Lower leg skin (tissue), 4 donors: Measurements from ENCODE around the gene NOVA2. TPM values are rescaled to one million over a fixed set of nuclear protein-coding genes. Genes with fewer than 3 reads are reported as not detected.

Experiments used
- DNase-seq, 2 donors: peaks; one replicate each; pipeline ENCODE4 v3.0.0-alpha.2; 2019; ENCODE audit warnings: low spot score in 2 of 2
- H3K4me3 ChIP-seq: fragments of 200-600 bp; sonication (generic); 2 replicates; pipeline ENCODE4 v1.5.1; 2017; ENCODE audit warnings: mild to moderate bottlenecking, low read depth; ENCODE audit not compliant: poor library complexity, severe bottlenecking
- POLR2A ChIP-seq, 2 donors: fragments of 450-650 bp; IDR thresholded peaks; one replicate each; pipeline ENCODE4 v1.6.1; 2016 to 2017; ENCODE audit warnings: antibody characterized with exemption in 2 of 2, mild to moderate bottlenecking in 1 of 2, moderate library complexity in 1 of 2
- WGBS, 2 donors: methylation state at CpG; one replicate each; pipeline ENCODE4 v1.1.5; 2018; 5-methylcytosine and 5-hydroxymethylcytosine counted together
- intact Hi-C: fragments of 100-400 bp; cut with DNase I; formaldehyde crosslinking; loops from one replicate; pipeline ENCODE4 v1.15.0; 2023; ENCODE audit warnings: low total_unique reads
- total RNA-seq, 4 donors: library from RNA; depleted of rRNA; stranded (reverse); fragments of >200 nt; gene quantifications; one replicate each; pipeline ENCODE4 v1.1.0, GENCODE V29; 2016
- TF ChIP-seq, protein P1 (sequence below), 3 donors: fragments of 450-650 bp; IDR thresholded peaks; one replicate each; pipeline ENCODE4 v1.5.1; 2016; ENCODE audit warnings: antibody characterized with exemption in 3 of 3, mild to moderate bottlenecking in 3 of 3, moderate library complexity in 2 of 3

NOVA2 gene
- total RNA-seq, 4 donors from 2014 or later = 0.25 to 0.91 (median 0.66) TPM

DNA sequence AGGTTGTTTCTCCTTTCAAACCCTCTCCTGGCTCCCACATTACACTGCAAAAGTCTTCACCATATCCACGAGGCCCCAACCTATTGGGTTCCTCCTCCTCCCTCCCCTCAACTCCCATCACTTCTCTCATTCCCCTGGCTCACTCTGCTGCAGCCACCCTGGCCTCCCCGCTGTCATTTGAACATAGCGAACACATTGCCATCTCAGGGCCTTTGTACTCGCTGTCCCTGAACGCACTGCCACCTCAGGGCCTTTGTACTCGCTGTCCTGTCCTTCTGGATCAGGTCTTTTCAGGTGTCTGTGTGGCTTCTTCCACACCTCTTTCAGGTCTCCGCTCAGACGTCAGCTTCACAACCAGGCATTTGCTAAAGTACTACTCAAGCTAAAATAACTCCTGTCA, 23.3 kb upstream of the NOVA2 start:
- no peak overlapping the region for H3K4me3 ChIP-seq
- TF ChIP-seq, protein P1, sequence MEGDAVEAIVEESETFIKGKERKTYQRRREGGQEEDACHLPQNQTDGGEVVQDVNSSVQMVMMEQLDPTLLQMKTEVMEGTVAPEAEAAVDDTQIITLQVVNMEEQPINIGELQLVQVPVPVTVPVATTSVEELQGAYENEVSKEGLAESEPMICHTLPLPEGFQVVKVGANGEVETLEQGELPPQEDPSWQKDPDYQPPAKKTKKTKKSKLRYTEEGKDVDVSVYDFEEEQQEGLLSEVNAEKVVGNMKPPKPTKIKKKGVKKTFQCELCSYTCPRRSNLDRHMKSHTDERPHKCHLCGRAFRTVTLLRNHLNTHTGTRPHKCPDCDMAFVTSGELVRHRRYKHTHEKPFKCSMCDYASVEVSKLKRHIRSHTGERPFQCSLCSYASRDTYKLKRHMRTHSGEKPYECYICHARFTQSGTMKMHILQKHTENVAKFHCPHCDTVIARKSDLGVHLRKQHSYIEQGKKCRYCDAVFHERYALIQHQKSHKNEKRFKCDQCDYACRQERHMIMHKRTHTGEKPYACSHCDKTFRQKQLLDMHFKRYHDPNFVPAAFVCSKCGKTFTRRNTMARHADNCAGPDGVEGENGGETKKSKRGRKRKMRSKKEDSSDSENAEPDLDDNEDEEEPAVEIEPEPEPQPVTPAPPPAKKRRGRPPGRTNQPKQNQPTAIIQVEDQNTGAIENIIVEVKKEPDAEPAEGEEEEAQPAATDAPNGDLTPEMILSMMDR (IDR thresholded peaks at IDR 0.05) = no peak
- no peak for TF ChIP-seq POLR2A (IDR thresholded peaks at IDR 0.05)
- intact Hi-C loops = no loop called here
- DNase-seq = no peak
- WGBS, 2 donors = 84 to 85% methylated on average over 8 of the region's 8 CpGs

DNA sequence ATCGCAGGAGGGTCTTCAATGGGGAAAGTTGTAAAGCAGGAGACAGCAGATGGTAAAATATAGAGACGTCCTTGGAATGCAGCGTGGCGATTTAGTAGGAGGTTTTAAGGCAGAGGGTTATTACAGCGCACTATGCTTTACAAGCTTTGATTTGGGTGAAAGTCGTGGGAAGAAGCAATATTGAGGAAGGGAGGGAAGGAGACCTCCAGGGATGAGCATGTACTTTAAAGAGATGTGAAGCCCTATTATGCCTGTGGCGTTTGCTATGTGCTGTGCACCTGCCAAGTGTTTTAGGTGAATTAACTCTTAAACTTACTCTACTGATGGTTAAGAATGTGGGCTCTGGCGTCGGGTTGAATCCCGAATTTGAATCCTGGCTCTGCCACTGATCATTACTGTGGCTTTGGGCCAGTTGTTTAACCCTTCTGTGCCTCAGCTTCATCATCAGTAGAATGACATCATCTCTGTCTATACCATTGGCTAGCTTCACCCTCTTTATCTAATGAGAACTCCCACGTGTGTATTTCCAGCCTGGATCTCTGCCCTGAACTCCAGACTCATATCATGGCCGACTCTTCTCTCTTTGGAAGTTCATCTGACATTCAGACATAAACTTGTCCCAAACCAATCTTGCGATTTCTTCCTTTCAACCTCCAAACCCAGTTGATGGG, 22.2 kb upstream of the NOVA2 start:
- peak overlapping the region; percentile 62 for H3K4me3 ChIP-seq
- no peak for DNase-seq
- no peak for TF ChIP-seq POLR2A (IDR thresholded peaks at IDR 0.05)
- TF ChIP-seq, protein P1 (IDR thresholded peaks at IDR 0.05) = no peak
- intact Hi-C loops = no loop called here
- 9 to 12% methylated on average over 13 of the region's 13 CpGs for WGBS, 2 donors

DNA sequence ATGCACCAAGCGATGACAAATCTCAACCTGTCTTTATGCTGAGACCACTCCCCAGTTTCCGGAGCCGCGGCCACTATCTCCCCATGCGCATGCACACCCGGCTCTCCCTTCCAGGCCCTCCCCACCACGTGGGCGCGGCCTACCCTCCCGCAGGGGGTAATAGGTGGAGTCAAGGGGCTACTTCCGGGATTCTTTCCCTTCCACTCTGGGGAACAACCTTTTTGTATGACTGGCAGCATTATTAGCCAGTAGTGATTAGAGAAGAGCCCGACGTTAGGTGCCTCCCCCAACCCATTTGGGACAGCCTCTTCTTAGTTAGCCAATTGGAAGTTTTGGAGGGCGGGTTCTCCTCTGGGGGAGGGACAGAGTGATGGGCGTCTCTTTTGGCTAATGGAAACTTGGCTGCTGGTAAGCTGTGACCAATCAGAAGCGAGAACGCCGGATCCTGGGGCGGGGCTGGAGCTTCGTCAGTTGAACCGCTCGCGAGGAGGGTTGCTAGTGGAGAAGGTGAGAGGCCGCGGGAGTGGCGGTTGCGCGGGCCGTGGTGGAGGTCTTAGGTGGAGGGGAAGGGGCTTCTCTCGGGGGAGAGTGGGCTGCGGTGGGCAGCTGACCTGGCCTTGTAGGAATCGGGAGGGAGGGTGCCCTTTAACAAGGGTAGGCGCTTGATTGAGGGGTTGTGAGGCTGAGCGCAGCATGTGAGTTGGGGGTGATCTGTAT, 21.5 kb upstream of the NOVA2 start, which contains the start of gene CCDC61:
Gene CCDC61 (plus strand): TSS at position 470 of the 717 bp plus-strand sequence. CDS start 7,552 bp downstream, outside the sequence.
- intact Hi-C loops = no loop called here
- WGBS, 2 donors = 0 to 1% methylated on average over 34 of the region's 34 CpGs
- no peak for TF ChIP-seq POLR2A (IDR thresholded peaks at IDR 0.05)
- TF ChIP-seq, protein P1 (IDR thresholded peaks at IDR 0.05) = no peak
- H3K4me3 ChIP-seq = peak within 1 kb of the TSS; percentile 62
- peak; percentile 98 to 99 for DNase-seq

DNA sequence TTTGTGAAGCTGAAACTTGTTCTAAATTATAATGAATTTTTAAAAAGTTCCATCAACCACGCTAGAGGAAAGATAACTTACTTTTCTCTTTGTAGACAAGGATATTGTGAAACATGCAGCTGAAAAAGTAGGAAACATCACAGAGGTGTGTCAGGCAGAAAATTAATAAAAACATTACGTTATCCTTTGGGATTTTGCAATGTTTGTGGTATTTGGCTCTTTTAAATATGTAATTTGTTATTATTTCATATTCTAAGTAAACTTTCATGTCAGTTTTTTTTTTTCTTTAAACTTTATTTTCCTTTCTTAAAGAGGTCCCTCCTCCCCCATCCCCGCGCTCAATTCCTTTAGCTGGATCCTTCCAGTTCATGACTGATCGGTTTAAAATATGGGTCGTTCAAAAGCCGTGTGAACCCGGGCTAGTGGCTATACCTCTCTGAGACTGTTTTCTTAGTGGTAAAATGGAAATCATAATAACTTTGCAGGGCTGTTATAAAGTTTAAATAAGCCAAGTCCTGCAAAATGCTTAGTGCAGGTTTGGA, 20.9 kb upstream of the NOVA2 start:
- no peak for DNase-seq
- WGBS, 2 donors = 6 to 7% methylated on average over 8 of the region's 8 CpGs
- TF ChIP-seq, protein P1 (IDR thresholded peaks at IDR 0.05) = no peak
- TF ChIP-seq POLR2A (IDR thresholded peaks at IDR 0.05) = no peak
- no peak overlapping the region for H3K4me3 ChIP-seq
- intact Hi-C loops = no loop called here

DNA sequence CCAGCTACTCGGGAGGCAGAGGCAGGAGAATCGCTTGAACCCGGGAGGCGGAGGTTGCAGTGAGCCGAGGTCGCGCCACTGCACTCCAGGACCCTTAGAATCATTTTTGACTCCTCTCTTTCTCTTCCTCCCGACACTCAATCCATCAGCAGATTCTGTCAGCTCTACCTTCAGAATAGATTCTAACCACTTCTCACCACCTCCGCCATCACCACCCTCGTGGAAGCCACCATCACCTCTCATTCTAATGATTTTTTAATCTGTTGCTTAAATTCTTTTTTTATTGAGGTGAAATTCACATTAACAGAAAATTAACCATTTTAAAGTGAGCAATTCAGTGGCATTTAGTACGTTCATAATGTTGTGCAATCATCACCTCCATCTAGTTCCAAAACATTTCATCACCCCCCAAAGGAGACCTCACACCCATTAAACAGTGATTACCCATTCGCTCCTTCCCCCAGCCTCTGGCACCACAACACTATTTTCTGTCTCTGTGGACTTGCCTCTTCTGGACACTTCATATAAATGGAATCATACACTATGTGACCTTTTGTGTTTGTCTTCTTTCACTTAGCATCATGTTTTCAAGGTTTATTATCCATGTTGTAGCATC, 16.6 kb upstream of the NOVA2 start:
- intact Hi-C loops = no loop called here
- no peak for TF ChIP-seq POLR2A (IDR thresholded peaks at IDR 0.05)
- TF ChIP-seq, protein P1 (IDR thresholded peaks at IDR 0.05) = no peak
- 85 to 88% methylated on average over 12 of the region's 12 CpGs for WGBS, 2 donors
- H3K4me3 ChIP-seq = no peak overlapping the region
- no peak for DNase-seq
